HG02759 (cell line): ENCODE data around the gene TAS2R16.

ENCODE experiments used
- ATAC-seq: cut with Tn5 transposase; IDR thresholded peaks from one replicate; pipeline ENCODE4 v1.9.1; 2021; ENCODE audit warnings: mild to moderate bottlenecking, moderate library complexity; ENCODE audit not compliant: unreplicated experiment

The TAS2R16 gene

GRCh38 chr7:122995600-122995999 lies at the start of gene TAS2R16:
Gene TAS2R16 (minus strand): TSS chr7:122995700. CDS start chr7:122995634, 66 bp downstream.
- ATAC-seq = no peak

GRCh38 chr7:123043642-123044041 lies 48.1 kb upstream of the TAS2R16 start:
- no peak for ATAC-seq

GRCh38 chr7:123041101-123041500 lies 45.6 kb upstream of the TAS2R16 start:
- no peak for ATAC-seq

GRCh38 chr7:123039269-123039668 lies 43.8 kb upstream of the TAS2R16 start:
- ATAC-seq = no peak

GRCh38 chr7:123034106-123034505 lies 38.6 kb upstream of the TAS2R16 start:
- ATAC-seq = no peak

- ATAC-seq = no peak
Measured at GRCh38 chr7:123030631-123031030, 35.1 kb upstream of the TAS2R16 start.

GRCh38 chr7:123028339-123028738 lies 32.8 kb upstream of the TAS2R16 start:
- no peak for ATAC-seq

GRCh38 chr7:123026251-123026650 lies 30.8 kb upstream of the TAS2R16 start:
- no peak for ATAC-seq

- no peak for ATAC-seq
Measured at GRCh38 chr7:123024989-123025758, 29.7 kb upstream of the TAS2R16 start.

- ATAC-seq = no peak
Measured at GRCh38 chr7:123023126-123023525, 27.6 kb upstream of the TAS2R16 start.

- ATAC-seq = no peak
Measured at GRCh38 chr7:123022576-123022975, 27.1 kb upstream of the TAS2R16 start.

- ATAC-seq = no peak
Measured at GRCh38 chr7:123012435-123012834, 16.9 kb upstream of the TAS2R16 start.

- ATAC-seq = no peak
Measured at GRCh38 chr7:123011766-123012369, 16.4 kb upstream of the TAS2R16 start.

- no peak for ATAC-seq
Measured at GRCh38 chr7:123004931-123005330, 9.4 kb upstream of the TAS2R16 start.

GRCh38 chr7:123003539-123004126 lies 8.1 kb upstream of the TAS2R16 start:
- ATAC-seq = no peak

- ATAC-seq = no peak
Measured at GRCh38 chr7:122989577-122989976, 5.9 kb downstream of the TAS2R16 start.

- ATAC-seq = no peak
Measured at GRCh38 chr7:122989041-122989440, 6.5 kb downstream of the TAS2R16 start.

GRCh38 chr7:122988333-122988732 lies 7.2 kb downstream of the TAS2R16 start:
- ATAC-seq = no peak

- ATAC-seq = no peak
Measured at GRCh38 chr7:122987463-122987862, 8.0 kb downstream of the TAS2R16 start.

GRCh38 chr7:122984021-122984420 lies 11.5 kb downstream of the TAS2R16 start:
- no peak for ATAC-seq

GRCh38 chr7:122983261-122983660 lies 12.2 kb downstream of the TAS2R16 start:
- ATAC-seq = no peak

GRCh38 chr7:122975341-122975740 lies 20.2 kb downstream of the TAS2R16 start:
- ATAC-seq = no peak
